A549 (cell line): ENCODE measurements around the gene GPR21. TPM values are rescaled to one million over a fixed set of nuclear protein-coding genes. Genes with fewer than 3 reads are reported as not detected.

Experiments used
- ATAC-seq, 2 experiments: fragments of 200-7000 bp in 1 of 2; fragments of >200 bp in 1 of 2; cut with Nextera tagmentation in 1 of 2; cut with Tn5 transposase in 1 of 2; 3 replicates each; pipeline versions ENCODE4 v1.8.0 to v1.9.1; 2018 to 2020; ENCODE audit warnings: mild to moderate bottlenecking in 1 of 2, moderate library complexity in 1 of 2
- CTCF ChIA-PET: fragments of 300-600 bp; sonication (Branson Sonifier 250); formaldehyde crosslinking; extraction: SDS; loops from one replicate; lab custom pipeline; 2021; ENCODE audit warnings: antibody characterized with exemption, inconsistent platforms; lab: Yijun Ruan, JAX
- POLR2A ChIA-PET: fragments of 350-600 bp; formaldehyde crosslinking; extraction: SDS; loops from one replicate; lab custom pipeline; 2021; ENCODE audit warnings: antibody characterized with exemption, inconsistent platforms; lab: Yijun Ruan, JAX
- DNase-seq, 2 experiments: peaks; one replicate each; pipeline versions ENCODE4 v3.0.0 to v3.0.0-alpha.2; 2011 to 2016; ENCODE audit warnings: low read depth in 1 of 2, low spot score in 1 of 2
- FAIRE-seq: peaks from 2 replicates; lab custom pipeline; 2011; peaks lifted over from hg19 to GRCh38; lab: Jason Lieb, UNC
- H3K27ac ChIP-seq, 2 experiments: fragments of >200 bp; sonication (Bioruptor Twin); formaldehyde crosslinking; 3 replicates each; pipeline ENCODE4 v1.5.1; 2016 to 2017
- H3K4me1 ChIP-seq: fragments of >200 bp; sonication (Bioruptor Twin); formaldehyde crosslinking; 3 replicates; pipeline ENCODE4 v1.6.1; 2016
- H3K4me2 ChIP-seq: fragments of >200 bp; sonication (Bioruptor Twin); formaldehyde crosslinking; 3 replicates; pipeline ENCODE4 v1.6.1; 2016
- H3K4me3 ChIP-seq: fragments of >200 bp; sonication (Bioruptor Twin); formaldehyde crosslinking; 3 replicates; pipeline ENCODE4 v1.5.1; 2016
- H3K9me3 ChIP-seq: fragments of >200 bp; sonication (Bioruptor Twin); formaldehyde crosslinking; 3 replicates; pipeline ENCODE4 v1.6.1; 2016
- CHD4 ChIP-seq: fragments of 200-600 bp; sonication (generic); IDR thresholded peaks from 2 replicates; pipeline ENCODE4 v1.6.1; 2016; ENCODE audit warnings: antibody characterized with exemption, mild to moderate bottlenecking, borderline replicate concordance
- EHMT2 ChIP-seq: fragments of 200-600 bp; sonication (generic); IDR thresholded peaks from 2 replicates; pipeline ENCODE4 v1.6.1; 2016; ENCODE audit warnings: antibody characterized with exemption, low read depth, mild to moderate bottlenecking, moderate library complexity
- EP300 ChIP-seq, 2 experiments: fragments of >200 bp; sonication (Bioruptor Twin); formaldehyde crosslinking; IDR thresholded peaks; 2 replicates in 1 of 2; 3 replicates in 1 of 2; pipeline ENCODE4 v1.6.1; 2016 to 2017
- FOSB ChIP-seq: fragments of 250-450 bp; sonication (Bioruptor Pico); IDR thresholded peaks from 2 replicates; pipeline ENCODE4 v1.5.0; 2020; ENCODE audit warnings: mild to moderate bottlenecking, moderate library complexity
- FOSL2 ChIP-seq, 2 experiments: fragments of 450-650 bp in 1 of 2; fragments of >200 bp in 1 of 2; sonication (Bioruptor Twin) in 1 of 2; formaldehyde crosslinking; IDR thresholded peaks; 2 replicates each; pipeline versions ENCODE4 v1.5.0 to v1.6.1; 2016 to 2020; ENCODE audit warnings: mild to moderate bottlenecking in 1 of 2, moderate library complexity in 1 of 2
- GATA3 ChIP-seq: IDR thresholded peaks from 2 replicates; pipeline ENCODE4 v1.6.1; 2012; ENCODE audit warnings: borderline replicate concordance
- KDM5A ChIP-seq: fragments of 200-600 bp; sonication (generic); IDR thresholded peaks from 2 replicates; pipeline ENCODE4 v1.6.1; 2016; ENCODE audit warnings: antibody characterized with exemption, mild to moderate bottlenecking
- NFE2L2 ChIP-seq: fragments of 150-350 bp; conservative IDR thresholded peaks from 2 replicates; pipeline ENCODE4 v1.6.1; 2014; ENCODE audit warnings: low read length
- NPAS2 ChIP-seq: fragments of 250-450 bp; sonication (Bioruptor Pico); IDR thresholded peaks from 2 replicates; pipeline ENCODE4 v1.8.0; 2022; ENCODE audit warnings: mild to moderate bottlenecking, moderate library complexity, borderline replicate concordance
- NR3C1 ChIP-seq: fragments of >200 bp; sonication (Bioruptor Twin); formaldehyde crosslinking; IDR thresholded peaks from 3 replicates; pipeline ENCODE4 v1.6.1; 2017
- RAD21 ChIP-seq, 2 experiments: fragments of >200 bp in 1 of 2; sonication (Bioruptor Twin) in 1 of 2; formaldehyde crosslinking in 1 of 2; IDR thresholded peaks in 1 of 2; conservative IDR thresholded peaks in 1 of 2; 2 replicates in 1 of 2; 3 replicates in 1 of 2; pipeline ENCODE4 v1.6.1; 2012 to 2018; ENCODE audit warnings: inconsistent platforms in 1 of 2
- RCOR1 ChIP-seq: fragments of 150-350 bp; IDR thresholded peaks from 2 replicates; pipeline ENCODE4 v1.6.1; 2014; ENCODE audit warnings: antibody characterized with exemption, low read length, low read depth
- RFX5 ChIP-seq: fragments of 450-650 bp; IDR thresholded peaks from 2 replicates; pipeline ENCODE4 v1.7.1; 2014; ENCODE audit warnings: antibody characterized with exemption, mild to moderate bottlenecking, moderate library complexity
- ZSCAN20 ChIP-seq: fragments of 250-450 bp; sonication (Bioruptor Pico); IDR thresholded peaks from 2 replicates; pipeline ENCODE4 v1.8.0; 2022; ENCODE audit warnings: mild to moderate bottlenecking, moderate library complexity
- WGBS: methylation state at CpG from one replicate; pipeline ENCODE4 v1.1.6; 2017; ENCODE audit errors: missing lambda C conversion rate; 5-methylcytosine and 5-hydroxymethylcytosine counted together
- polyA plus RNA-seq, 4 experiments: library from polyadenylated mRNA; depleted of rRNA in 3 of 4; stranded (reverse); fragments of >200 nt; fragmentation: RNase III in 1 of 4; extraction: RNeasy Plus Mini Kit Qiagen cat#74134 plus additional on column Dnase treatment in 1 of 4; gene quantifications; 2 replicates in 3 of 4; 3 replicates in 1 of 4; pipeline ENCODE4 v1.2.3, GENCODE V29; 2011 to 2017
- TF ChIP-seq, protein P1 (sequence below): fragments of >200 bp; sonication (Bioruptor Twin); formaldehyde crosslinking; IDR thresholded peaks from 3 replicates; pipeline ENCODE4 v1.5.1; 2016
- TF ChIP-seq, protein P2 (sequence below): fragments of 450-650 bp; IDR thresholded peaks from 2 replicates; pipeline ENCODE4 v1.6.1; 2014; ENCODE audit warnings: antibody characterized with exemption
- TF ChIP-seq, protein P3 (sequence below): fragments of 250-450 bp; sonication (Bioruptor Pico); IDR thresholded peaks from 2 replicates; pipeline ENCODE4 v1.5.0; 2021; ENCODE audit warnings: mild to moderate bottlenecking, moderate library complexity, borderline replicate concordance
- TF ChIP-seq, protein P4 (sequence below): fragments of 200-600 bp; sonication (generic); IDR thresholded peaks from 2 replicates; pipeline ENCODE4 v1.6.1; 2016; ENCODE audit warnings: antibody characterized with exemption, mild to moderate bottlenecking, moderate library complexity
- TF ChIP-seq, protein P5 (sequence below): fragments of >200 bp; sonication (Bioruptor Twin); formaldehyde crosslinking; IDR thresholded peaks from 2 replicates; pipeline ENCODE4 v1.6.1; 2016

The GPR21 gene
- polyA plus RNA-seq, 2 of the 4 experiments (the other 2 are of a cell fraction): 0.13 TPM; not detected in 1

DNA sequence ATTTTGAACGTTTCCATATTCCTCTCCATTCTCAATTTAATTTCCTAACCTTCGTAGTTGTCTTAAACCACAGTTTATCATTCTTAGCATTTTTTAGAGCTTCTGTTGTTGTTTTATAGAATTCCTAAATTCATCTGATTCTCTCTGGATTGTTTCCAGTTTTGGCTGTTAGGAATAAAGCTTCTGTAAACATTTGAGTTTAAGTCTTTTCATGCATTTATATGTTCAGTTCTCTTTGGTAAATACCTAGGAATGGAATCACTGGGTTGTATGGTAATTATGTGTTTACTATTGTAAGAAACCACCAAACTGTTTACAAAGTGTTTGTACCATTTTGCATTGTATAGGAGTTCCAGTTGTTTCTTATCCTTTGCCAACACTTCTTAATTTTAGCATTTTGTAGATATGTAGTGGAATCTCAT, 29.7 kb downstream of the GPR21 start:
- WGBS: 81% methylated on average over 2 of the region's 2 CpGs
- Histone ChIP-seq H3K9me3 (no peaks in the 10 kb centered on the region), H3K27ac (no peak overlapping the region), H3K4me3 (no peak overlapping the region), H3K4me1 (peaks cover 10% of the 10 kb centered on the region; the same call in 1 of the 3 replicates), H3K4me2 (no peak overlapping the region)
- DNase-seq (no peak), ATAC-seq (no peak), FAIRE-seq (no peak)
- POLR2A ChIA-PET: no interaction called here
- CTCF ChIA-PET: interaction anchor here (0.9 to 2.0 kb wide), 2 partner anchors 10 to 287 kb away, joined by 3 to 5 read pairs; no protein-coding TSS in a partner anchor
- TF ChIP-seq, protein P1, sequence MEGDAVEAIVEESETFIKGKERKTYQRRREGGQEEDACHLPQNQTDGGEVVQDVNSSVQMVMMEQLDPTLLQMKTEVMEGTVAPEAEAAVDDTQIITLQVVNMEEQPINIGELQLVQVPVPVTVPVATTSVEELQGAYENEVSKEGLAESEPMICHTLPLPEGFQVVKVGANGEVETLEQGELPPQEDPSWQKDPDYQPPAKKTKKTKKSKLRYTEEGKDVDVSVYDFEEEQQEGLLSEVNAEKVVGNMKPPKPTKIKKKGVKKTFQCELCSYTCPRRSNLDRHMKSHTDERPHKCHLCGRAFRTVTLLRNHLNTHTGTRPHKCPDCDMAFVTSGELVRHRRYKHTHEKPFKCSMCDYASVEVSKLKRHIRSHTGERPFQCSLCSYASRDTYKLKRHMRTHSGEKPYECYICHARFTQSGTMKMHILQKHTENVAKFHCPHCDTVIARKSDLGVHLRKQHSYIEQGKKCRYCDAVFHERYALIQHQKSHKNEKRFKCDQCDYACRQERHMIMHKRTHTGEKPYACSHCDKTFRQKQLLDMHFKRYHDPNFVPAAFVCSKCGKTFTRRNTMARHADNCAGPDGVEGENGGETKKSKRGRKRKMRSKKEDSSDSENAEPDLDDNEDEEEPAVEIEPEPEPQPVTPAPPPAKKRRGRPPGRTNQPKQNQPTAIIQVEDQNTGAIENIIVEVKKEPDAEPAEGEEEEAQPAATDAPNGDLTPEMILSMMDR: no peak
- TF ChIP-seq RFX5 (no peak), NR3C1 (no peak)
- TF ChIP-seq, protein P2, sequence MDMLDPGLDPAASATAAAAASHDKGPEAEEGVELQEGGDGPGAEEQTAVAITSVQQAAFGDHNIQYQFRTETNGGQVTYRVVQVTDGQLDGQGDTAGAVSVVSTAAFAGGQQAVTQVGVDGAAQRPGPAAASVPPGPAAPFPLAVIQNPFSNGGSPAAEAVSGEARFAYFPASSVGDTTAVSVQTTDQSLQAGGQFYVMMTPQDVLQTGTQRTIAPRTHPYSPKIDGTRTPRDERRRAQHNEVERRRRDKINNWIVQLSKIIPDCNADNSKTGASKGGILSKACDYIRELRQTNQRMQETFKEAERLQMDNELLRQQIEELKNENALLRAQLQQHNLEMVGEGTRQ: no peak

DNA sequence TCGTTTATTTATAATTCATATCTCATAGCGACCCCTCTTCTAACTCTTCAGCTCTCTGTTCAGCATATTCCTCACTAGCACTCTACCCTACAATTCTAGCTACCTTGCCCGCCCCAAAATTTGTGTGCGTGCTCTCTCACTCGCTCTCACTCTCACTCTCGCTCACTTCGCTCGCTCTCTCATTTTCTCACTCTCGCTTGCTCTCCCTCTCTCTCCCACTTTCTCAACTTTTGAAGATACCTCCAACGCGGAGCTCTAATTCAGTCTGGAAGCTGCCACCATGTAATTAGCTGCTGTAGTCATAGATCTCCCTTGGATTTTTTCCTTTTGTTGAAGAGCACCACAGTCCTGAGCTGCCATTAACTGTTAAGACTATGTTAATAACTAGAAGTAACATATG, 30.4 kb downstream of the GPR21 start:
- Histone ChIP-seq H3K9me3 (no peaks in the 10 kb centered on the region), H3K4me3 (no peak overlapping the region), H3K4me2 (no peak overlapping the region)
- FAIRE-seq: no peak
- no peak for ATAC-seq
- ChIA-PET CTCF (interaction anchor here (0.5 to 2.0 kb wide), 4 partner anchors 10 to 303 kb away, joined by 3 to 5 read pairs (median 3); no protein-coding TSS in a partner anchor), POLR2A (no interaction called here)
- no peak for DNase-seq
- TF ChIP-seq, protein P3, sequence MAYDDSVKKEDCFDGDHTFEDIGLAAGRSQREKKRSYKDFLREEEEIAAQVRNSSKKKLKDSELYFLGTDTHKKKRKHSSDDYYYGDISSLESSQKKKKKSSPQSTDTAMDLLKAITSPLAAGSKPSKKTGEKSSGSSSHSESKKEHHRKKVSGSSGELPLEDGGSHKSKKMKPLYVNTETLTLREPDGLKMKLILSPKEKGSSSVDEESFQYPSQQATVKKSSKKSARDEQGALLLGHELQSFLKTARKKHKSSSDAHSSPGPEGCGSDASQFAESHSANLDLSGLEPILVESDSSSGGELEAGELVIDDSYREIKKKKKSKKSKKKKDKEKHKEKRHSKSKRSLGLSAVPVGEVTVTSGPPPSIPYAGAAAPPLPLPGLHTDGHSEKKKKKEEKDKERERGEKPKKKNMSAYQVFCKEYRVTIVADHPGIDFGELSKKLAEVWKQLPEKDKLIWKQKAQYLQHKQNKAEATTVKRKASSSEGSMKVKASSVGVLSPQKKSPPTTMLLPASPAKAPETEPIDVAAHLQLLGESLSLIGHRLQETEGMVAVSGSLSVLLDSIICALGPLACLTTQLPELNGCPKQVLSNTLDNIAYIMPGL: no peak
- TF ChIP-seq, protein P1: no peak
- TF ChIP-seq ZSCAN20 (CRISPR knock-in tag) (no peak), RCOR1 (no peak), RFX5 (no peak), EHMT2 (no peak), KDM5A (no peak), CHD4 (no peak), GATA3 (no peak), FOSL2 (IDR thresholded peaks at IDR 0.05) (no peak), FOSL2 (CRISPR knock-in tag; IDR thresholded peaks at IDR 0.05) (no peak), FOSB (CRISPR knock-in tag) (no peak), EP300 (IDR thresholded peaks at IDR 0.05) (no peak), RAD21 (conservative IDR thresholded peaks at IDR 0.05 in 1 of 2, IDR thresholded peaks at IDR 0.05 in 1 of 2) (no peak), NPAS2 (CRISPR knock-in tag) (no peak), NFE2L2 (no peak)
- TF ChIP-seq, protein P4, sequence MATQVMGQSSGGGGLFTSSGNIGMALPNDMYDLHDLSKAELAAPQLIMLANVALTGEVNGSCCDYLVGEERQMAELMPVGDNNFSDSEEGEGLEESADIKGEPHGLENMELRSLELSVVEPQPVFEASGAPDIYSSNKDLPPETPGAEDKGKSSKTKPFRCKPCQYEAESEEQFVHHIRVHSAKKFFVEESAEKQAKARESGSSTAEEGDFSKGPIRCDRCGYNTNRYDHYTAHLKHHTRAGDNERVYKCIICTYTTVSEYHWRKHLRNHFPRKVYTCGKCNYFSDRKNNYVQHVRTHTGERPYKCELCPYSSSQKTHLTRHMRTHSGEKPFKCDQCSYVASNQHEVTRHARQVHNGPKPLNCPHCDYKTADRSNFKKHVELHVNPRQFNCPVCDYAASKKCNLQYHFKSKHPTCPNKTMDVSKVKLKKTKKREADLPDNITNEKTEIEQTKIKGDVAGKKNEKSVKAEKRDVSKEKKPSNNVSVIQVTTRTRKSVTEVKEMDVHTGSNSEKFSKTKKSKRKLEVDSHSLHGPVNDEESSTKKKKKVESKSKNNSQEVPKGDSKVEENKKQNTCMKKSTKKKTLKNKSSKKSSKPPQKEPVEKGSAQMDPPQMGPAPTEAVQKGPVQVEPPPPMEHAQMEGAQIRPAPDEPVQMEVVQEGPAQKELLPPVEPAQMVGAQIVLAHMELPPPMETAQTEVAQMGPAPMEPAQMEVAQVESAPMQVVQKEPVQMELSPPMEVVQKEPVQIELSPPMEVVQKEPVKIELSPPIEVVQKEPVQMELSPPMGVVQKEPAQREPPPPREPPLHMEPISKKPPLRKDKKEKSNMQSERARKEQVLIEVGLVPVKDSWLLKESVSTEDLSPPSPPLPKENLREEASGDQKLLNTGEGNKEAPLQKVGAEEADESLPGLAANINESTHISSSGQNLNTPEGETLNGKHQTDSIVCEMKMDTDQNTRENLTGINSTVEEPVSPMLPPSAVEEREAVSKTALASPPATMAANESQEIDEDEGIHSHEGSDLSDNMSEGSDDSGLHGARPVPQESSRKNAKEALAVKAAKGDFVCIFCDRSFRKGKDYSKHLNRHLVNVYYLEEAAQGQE: no peak
- TF ChIP-seq, protein P5, sequence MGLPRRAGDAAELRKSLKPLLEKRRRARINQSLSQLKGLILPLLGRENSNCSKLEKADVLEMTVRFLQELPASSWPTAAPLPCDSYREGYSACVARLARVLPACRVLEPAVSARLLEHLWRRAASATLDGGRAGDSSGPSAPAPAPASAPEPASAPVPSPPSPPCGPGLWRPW: no peak
- TF ChIP-seq, all 56 proteins: peak for 0
- peaks cover 6% of the 10 kb centered on the region; the same call in 1 of the 3 replicates for H3K4me1 ChIP-seq
- no peak overlapping the region for H3K27ac ChIP-seq
- WGBS: 92% methylated on average over 11 of the region's 11 CpGs
